Kidney (tissue), 14 donors: ENCODE results near the gene GALNT9. TPM values are rescaled to one million over a fixed set of nuclear protein-coding genes. Genes with fewer than 3 reads are reported as not detected.

Experiments
- DNase-seq, 5 donors: peaks; one replicate each; pipeline ENCODE4 v3.0.0-alpha.2; 2013 to 2020
- FAIRE-seq: peaks from 2 replicates; lab custom pipeline; 2012; peaks lifted over from hg19 to GRCh38; lab: Jason Lieb, UNC
- H3K27ac ChIP-seq, 2 donors: one replicate each; pipeline ENCODE4 v1.7.0; 2013; ENCODE audit warnings: low read depth in 2 of 2, low read length in 2 of 2, inconsistent platforms in 1 of 2
- H3K27me3 ChIP-seq: one replicate; pipeline ENCODE4 v1.7.1; 2013; ENCODE audit warnings: low read length, inconsistent platforms; ENCODE audit not compliant: control insufficient read depth, insufficient read depth
- H3K36me3 ChIP-seq, 3 donors: one replicate each; pipeline versions ENCODE4 v1.7.0 to v1.7.1; 2013; ENCODE audit warnings: low read length in 3 of 3, control low read depth in 1 of 3, inconsistent platforms in 1 of 3; ENCODE audit not compliant: insufficient read depth in 3 of 3, control insufficient read depth in 2 of 3
- H3K4me1 ChIP-seq, 3 donors: one replicate each; pipeline versions ENCODE4 v1.7.0 to v1.7.1; 2013; ENCODE audit warnings: low read length in 3 of 3, inconsistent platforms in 1 of 3, low read depth in 1 of 3; ENCODE audit not compliant: control insufficient read depth in 2 of 3, insufficient read depth in 2 of 3
- H3K4me3 ChIP-seq, 3 donors: one replicate each; pipeline versions ENCODE4 v1.7.0 to v1.8.1; 2013; ENCODE audit warnings: low read length in 3 of 3, control low read depth in 1 of 3, inconsistent platforms in 1 of 3
- H3K9ac ChIP-seq, 3 donors: one replicate each; pipeline versions ENCODE4 v1.7.0 to v1.7.1; 2013; ENCODE audit warnings: low read length in 3 of 3, control low read depth in 1 of 3, inconsistent platforms in 1 of 3
- H3K9me3 ChIP-seq, 3 donors: one replicate each; pipeline versions ENCODE4 v1.7.0 to v1.7.1; 2013; ENCODE audit warnings: low read length in 3 of 3, control low read depth in 1 of 3, inconsistent platforms in 1 of 3; ENCODE audit not compliant: control insufficient read depth in 2 of 3, insufficient read depth in 1 of 3
- intact Hi-C: fragments of 100-400 bp; cut with DNase I; formaldehyde crosslinking; loops from one replicate; pipeline ENCODE4 v1.11.1; 2022
- polyA plus RNA-seq: library from polyadenylated mRNA; stranded (reverse); fragments of 350-450 nt; fragmentation: Illumina TruSeq; extraction: RNeasy Lipid Tissue Mini Kit (QIAGEN cat#74804); gene quantifications from one replicate; pipeline ENCODE4 v1.2.3, GENCODE V29; 2014; ENCODE audit warnings: low read depth, low replicate concordance; ENCODE audit not compliant: insufficient read depth
- total RNA-seq: library from RNA; stranded (reverse); fragmentation: NEBNext Ultra II Directional; extraction: Animal tissue kit (Norgen Biotek cat#: 25700); gene quantifications from one replicate; pipeline ENCODE4 v1.2.1, GENCODE V29; 2021
- TF ChIP-seq, protein P1 (sequence below): IDR thresholded peaks from 3 replicates; pipeline ENCODE4 v1.5.1; 2012; ENCODE audit warnings: mild to moderate bottlenecking, moderate library complexity, borderline replicate concordance; ENCODE audit not compliant: insufficient read depth; ENCODE audit errors: extremely low read depth
- donor health status: control.
- donor health status: control.
- donor health status: control.
- donor health status: control.
- donor health status: control.
- donor health status: DM: yes; HTN: yes; CAD: no.
- donor health status: Normal renal cell carcinoma (clear cell type).

GALNT9 gene
- total and polyA plus RNA-seq, 2 donors from 2014 or later = 4.8 to 20.7 TPM

DNA sequence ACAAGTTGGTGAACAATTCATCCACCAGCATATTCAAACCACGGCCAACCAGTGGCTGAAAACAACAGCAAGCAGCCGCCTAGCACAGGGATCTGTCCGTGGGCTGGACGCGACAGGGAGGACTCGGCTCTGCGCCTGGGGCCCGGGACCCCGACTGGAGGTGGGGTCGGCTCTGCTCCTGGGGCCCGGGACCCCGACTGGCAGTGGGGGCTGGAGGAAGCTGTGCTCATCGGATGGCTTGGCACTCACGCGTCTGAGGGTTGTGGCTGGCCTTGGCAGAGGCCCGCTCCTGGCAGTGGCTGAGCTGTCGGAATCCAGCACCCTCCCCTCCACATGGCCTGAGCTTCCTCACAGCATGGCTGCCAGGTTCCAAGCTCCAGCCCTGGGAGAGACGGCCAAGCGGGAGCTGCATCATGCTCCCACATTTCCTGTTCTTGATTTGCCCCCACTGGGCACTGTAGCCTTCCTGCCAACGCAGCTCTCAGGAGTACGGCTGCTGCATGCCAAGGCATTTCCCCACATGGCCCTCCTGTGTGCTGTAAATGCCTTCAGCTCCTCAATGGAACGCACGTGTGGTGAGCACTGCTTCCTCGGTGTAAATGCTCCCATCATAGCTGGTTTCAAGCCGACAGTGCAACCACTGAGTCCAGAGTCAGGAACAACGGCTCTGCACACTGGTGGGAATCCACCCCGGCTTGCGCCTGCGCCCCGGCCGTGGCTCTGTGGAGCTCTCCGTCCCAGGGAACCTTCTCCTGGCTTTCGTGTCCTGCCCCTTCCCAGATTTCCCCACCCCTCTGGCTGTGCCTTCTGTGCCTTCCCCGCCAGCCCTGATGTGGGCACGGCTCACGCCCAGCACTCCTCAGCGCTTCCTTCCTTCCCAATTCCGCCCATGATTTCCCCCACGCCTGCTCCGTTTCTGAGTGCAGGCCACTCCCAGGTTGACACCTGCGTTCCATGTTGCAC is 7.3 kb upstream of the GALNT9 start:
- TF ChIP-seq, protein P1, sequence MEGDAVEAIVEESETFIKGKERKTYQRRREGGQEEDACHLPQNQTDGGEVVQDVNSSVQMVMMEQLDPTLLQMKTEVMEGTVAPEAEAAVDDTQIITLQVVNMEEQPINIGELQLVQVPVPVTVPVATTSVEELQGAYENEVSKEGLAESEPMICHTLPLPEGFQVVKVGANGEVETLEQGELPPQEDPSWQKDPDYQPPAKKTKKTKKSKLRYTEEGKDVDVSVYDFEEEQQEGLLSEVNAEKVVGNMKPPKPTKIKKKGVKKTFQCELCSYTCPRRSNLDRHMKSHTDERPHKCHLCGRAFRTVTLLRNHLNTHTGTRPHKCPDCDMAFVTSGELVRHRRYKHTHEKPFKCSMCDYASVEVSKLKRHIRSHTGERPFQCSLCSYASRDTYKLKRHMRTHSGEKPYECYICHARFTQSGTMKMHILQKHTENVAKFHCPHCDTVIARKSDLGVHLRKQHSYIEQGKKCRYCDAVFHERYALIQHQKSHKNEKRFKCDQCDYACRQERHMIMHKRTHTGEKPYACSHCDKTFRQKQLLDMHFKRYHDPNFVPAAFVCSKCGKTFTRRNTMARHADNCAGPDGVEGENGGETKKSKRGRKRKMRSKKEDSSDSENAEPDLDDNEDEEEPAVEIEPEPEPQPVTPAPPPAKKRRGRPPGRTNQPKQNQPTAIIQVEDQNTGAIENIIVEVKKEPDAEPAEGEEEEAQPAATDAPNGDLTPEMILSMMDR = no peak
- intact Hi-C loops = no loop called here

DNA sequence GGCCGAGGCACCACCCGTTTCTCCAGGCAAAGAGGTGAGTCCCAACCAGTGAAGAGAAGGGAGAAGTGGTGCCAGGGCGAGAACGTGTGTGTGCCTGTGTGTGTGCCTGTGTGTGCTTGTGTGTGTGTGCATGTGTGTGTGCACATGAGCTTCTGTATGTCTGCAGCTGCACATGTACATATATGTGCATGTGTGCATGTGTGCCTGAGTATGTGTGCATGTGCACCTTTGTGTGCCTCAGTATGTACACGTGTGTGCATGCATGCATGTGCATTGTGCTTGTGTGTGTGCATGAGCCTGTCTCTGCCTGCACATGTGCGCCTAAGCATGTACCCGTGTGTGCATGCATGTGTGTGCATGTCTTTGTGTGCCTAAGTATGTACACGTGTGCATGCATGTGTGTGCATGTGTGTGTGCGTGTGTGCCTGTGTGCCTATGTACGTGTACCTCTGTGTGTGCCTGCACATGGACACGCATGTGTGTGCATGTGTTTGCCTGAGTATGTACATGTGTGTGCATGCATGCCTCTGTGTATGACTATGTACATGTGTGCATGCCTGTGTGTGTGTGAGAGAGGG is 5.9 kb upstream of the GALNT9 start:
- no peak overlapping the region for H3K4me3 ChIP-seq
- H3K36me3 ChIP-seq = no peaks in the 10 kb centered on the region
- intact Hi-C loops = no loop called here
- H3K27me3 ChIP-seq = peaks cover 13% of the 10 kb centered on the region
- TF ChIP-seq, protein P1 = no peak
- H3K27ac ChIP-seq = no peak overlapping the region
- DNase-seq = peak in 1 of 5 donors; percentile 21
- no peaks in the 10 kb centered on the region for H3K9me3 ChIP-seq
- no peak for FAIRE-seq
- H3K9ac ChIP-seq = no peak overlapping the region
- no peaks in the 10 kb centered on the region for H3K4me1 ChIP-seq

More for the DNA sequence above, 7.3 kb upstream of the GALNT9 start:
- Histone ChIP-seq H3K4me1 (no peaks in the 10 kb centered on the region), H3K4me3 (no peak overlapping the region), H3K9me3 (no peaks in the 10 kb centered on the region), H3K36me3 (no peaks in the 10 kb centered on the region), H3K27ac (no peak overlapping the region), H3K9ac (no peak overlapping the region), H3K27me3 (peaks cover 4% of the 10 kb centered on the region)
- DNase-seq = no peak
- no peak for FAIRE-seq

DNA sequence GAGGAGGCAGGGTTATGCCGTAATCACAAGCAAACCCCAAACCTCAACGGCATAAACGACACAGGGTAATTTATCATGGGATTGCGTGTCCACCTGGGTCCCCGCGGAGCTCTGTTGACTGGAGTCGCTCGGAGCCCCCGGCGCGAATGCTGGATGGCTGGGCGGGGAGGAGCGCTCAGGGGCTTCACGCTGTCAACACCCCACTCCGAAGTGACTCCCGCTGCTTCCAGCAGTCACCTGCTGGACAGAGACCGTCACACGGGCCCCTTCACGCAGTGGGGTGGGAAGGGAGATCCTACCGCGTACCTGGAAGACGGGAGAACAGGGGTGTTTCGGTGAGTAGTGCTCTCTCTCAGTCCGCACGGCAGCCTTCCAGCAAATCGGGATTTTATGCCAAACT is 4.4 kb upstream of the GALNT9 start:
- H3K27ac ChIP-seq = no peak overlapping the region
- FAIRE-seq (no peak), DNase-seq (peak in 1 of 5 donors; percentile 54)
- TF ChIP-seq, protein P1 = no peak
- peaks cover 14% of the 10 kb centered on the region for H3K27me3 ChIP-seq
- no peaks in the 10 kb centered on the region for H3K9me3 ChIP-seq
- H3K9ac ChIP-seq = no peak overlapping the region
- no peaks in the 10 kb centered on the region for H3K4me1 ChIP-seq
- H3K36me3 ChIP-seq = no peaks in the 10 kb centered on the region
- H3K4me3 ChIP-seq = no peak overlapping the region
- intact Hi-C loops = no loop called here
